GM19324 (cell line): ENCODE measurements around the gene STK10.
A peak's percentile ranks its signal among the peaks of the same experiment; 100 is the strongest.
"Not testable (repeated sequence)": the region's sequence is repeated elsewhere in the genome, so short reads cannot be mapped to it uniquely, and the experiment has no call there.

ENCODE experiments used
- ATAC-seq: cut with Tn5 transposase; IDR thresholded peaks from one replicate; pipeline ENCODE4 v1.9.1; 2021; ENCODE audit warnings: mild to moderate bottlenecking, moderate library complexity; ENCODE audit not compliant: unreplicated experiment, low FRiP score

The STK10 gene

GRCh38 chr5:172188033-172188892, at the start of gene STK10:
STK10 (minus strand) TSS chr5:172188224; CDS start chr5:172188042, 182 bp downstream.
- peak; percentile 86 for ATAC-seq

- no peak for ATAC-seq
These were observed 48.1 kb upstream of the STK10 start for GRCh38 chr5:172235827-172236736.

GRCh38 chr5:172235132-172235780, 47.2 kb upstream of the STK10 start:
- ATAC-seq, result peak; percentile 49

- no peak for ATAC-seq
These were observed 46.0 kb upstream of the STK10 start for GRCh38 chr5:172234031-172234430.

- no peak for ATAC-seq
These were observed 41.9 kb upstream of the STK10 start for GRCh38 chr5:172229904-172230303.

- no peak for ATAC-seq
These were observed 37.0 kb upstream of the STK10 start for GRCh38 chr5:172224996-172225395.

- peak; percentile 69 for ATAC-seq
These were observed 36.2 kb upstream of the STK10 start for GRCh38 chr5:172223901-172224873.

- ATAC-seq, result no peak
These were observed 31.3 kb upstream of the STK10 start for GRCh38 chr5:172219296-172219695.

GRCh38 chr5:172216345-172216744, 28.3 kb upstream of the STK10 start:
- ATAC-seq, result no peak

GRCh38 chr5:172213126-172213525, 25.1 kb upstream of the STK10 start:
- ATAC-seq, result no peak

- no peak for ATAC-seq
These were observed 23.7 kb upstream of the STK10 start for GRCh38 chr5:172211676-172212075.

GRCh38 chr5:172209714-172210113, 21.7 kb upstream of the STK10 start:
- no peak for ATAC-seq

GRCh38 chr5:172207511-172207910, 19.5 kb upstream of the STK10 start:
- ATAC-seq, result no peak

GRCh38 chr5:172205984-172206383, 18.0 kb upstream of the STK10 start:
- not testable (repeated sequence) for ATAC-seq

GRCh38 chr5:172200476-172200875, 12.5 kb upstream of the STK10 start:
- no peak for ATAC-seq

GRCh38 chr5:172199446-172199845, 11.4 kb upstream of the STK10 start:
- no peak for ATAC-seq

- ATAC-seq, result not testable (repeated sequence)
These were observed 9.8 kb upstream of the STK10 start for GRCh38 chr5:172197775-172198174.

- no peak for ATAC-seq
These were observed 7.2 kb upstream of the STK10 start for GRCh38 chr5:172194985-172195774.

GRCh38 chr5:172193872-172194271, 5.8 kb upstream of the STK10 start, which contains the start of gene EFCAB9:
EFCAB9 (plus strand) TSS chr5:172194172; CDS start chr5:172194173, 1 bp downstream.
- no peak for ATAC-seq
